Neural cell (in vitro differentiated cells): ENCODE data around the gene TAX1BP3. TPM values are rescaled to one million over a fixed set of nuclear protein-coding genes. Genes with fewer than 3 reads are reported as not detected.

Source experiments
- H2AFZ ChIP-seq: fragments of 200-600, 300-800 bp; sonication (generic), shearing (Covaris generic); 2 replicates; pipeline ENCODE4 v1.6.0; 2014; ENCODE audit warnings: low read depth, mild to moderate bottlenecking, antibody characterized with exemption, low read length, moderate library complexity
- H3F3A ChIP-seq: fragments of 200-600 bp; shearing (Covaris generic); 2 replicates; pipeline ENCODE4 v1.6.1; 2016; ENCODE audit warnings: mild to moderate bottlenecking, moderate library complexity, mixed read lengths, antibody characterized with exemption, low read length; ENCODE audit not compliant: insufficient read depth, poor library complexity, severe bottlenecking
- H3K27ac ChIP-seq: fragments of 200-600, 300-800 bp; sonication (generic), shearing (Covaris generic); 2 replicates; pipeline ENCODE4 v1.5.1; 2014; ENCODE audit warnings: mild to moderate bottlenecking, low read length, moderate library complexity
- H3K27me3 ChIP-seq: fragments of 300-800, 200-600 bp; sonication (generic), shearing (Covaris generic); 2 replicates; pipeline ENCODE4 v1.6.0; 2014; ENCODE audit warnings: mild to moderate bottlenecking, low read depth, low read length, moderate library complexity; ENCODE audit not compliant: insufficient read depth
- H3K36me3 ChIP-seq: fragments of 300-800, 200-600 bp; sonication (generic), shearing (Covaris generic); 2 replicates; pipeline ENCODE4 v1.5.1; 2014; ENCODE audit warnings: mild to moderate bottlenecking, antibody characterized with exemption, low read length, moderate library complexity; ENCODE audit not compliant: insufficient read depth
- H3K4me2 ChIP-seq: fragments of 300-800, 200-600 bp; sonication (generic), shearing (Covaris generic); 2 replicates; pipeline ENCODE4 v1.6.0; 2014; ENCODE audit warnings: mild to moderate bottlenecking, low read length
- H3K4me3 ChIP-seq: fragments of 300-800, 200-600 bp; sonication (generic), shearing (Covaris generic); 2 replicates; pipeline ENCODE4 v1.5.1; 2014; ENCODE audit warnings: mild to moderate bottlenecking, low read length, moderate library complexity
- H3K79me2 ChIP-seq: fragments of 200-600 bp; shearing (Covaris generic); replicated peaks from 2 replicates; pipeline ENCODE4 v1.6.0; 2014; ENCODE audit warnings: mild to moderate bottlenecking, low read length, moderate library complexity; ENCODE audit not compliant: insufficient read depth
- H3K9ac ChIP-seq: fragments of 300-800, 200-600 bp; sonication (generic), shearing (Covaris generic); 2 replicates; pipeline ENCODE4 v1.6.1; 2016; ENCODE audit warnings: mild to moderate bottlenecking, low read length, mixed read lengths
- H3K9me2 ChIP-seq: fragments of 200-600 bp; shearing (Covaris generic); 2 replicates; pipeline ENCODE4 v1.6.1; 2016; ENCODE audit warnings: mild to moderate bottlenecking, low read length, mixed read lengths; ENCODE audit not compliant: insufficient read depth
- H3K9me3 ChIP-seq: fragments of 200-600, 300-800 bp; sonication (generic), shearing (Covaris generic); 2 replicates; pipeline ENCODE4 v1.6.1; 2016; ENCODE audit warnings: mild to moderate bottlenecking, mixed run types, low read length, moderate library complexity, mixed read lengths
- H4K20me1 ChIP-seq: fragments of 200-600 bp; shearing (Covaris generic); 2 replicates; pipeline ENCODE4 v1.6.1; 2016; ENCODE audit warnings: mild to moderate bottlenecking, mixed run types; ENCODE audit not compliant: insufficient read depth
- EP300 ChIP-seq: fragments of 450-650 bp; conservative IDR thresholded peaks from 2 replicates; pipeline ENCODE4 v1.6.1; 2014; ENCODE audit warnings: antibody characterized with exemption, mild to moderate bottlenecking, moderate library complexity; ENCODE audit not compliant: poor library complexity, severe bottlenecking
- EZH2 ChIP-seq: fragments of 200-600, 300-800 bp; shearing (Covaris generic), sonication (generic); IDR thresholded peaks from 2 replicates; pipeline ENCODE4 v1.6.1; 2014; ENCODE audit warnings: antibody characterized with exemption, low read length, borderline replicate concordance, mild to moderate bottlenecking; ENCODE audit not compliant: insufficient read depth, poor library complexity, severe bottlenecking
- MXI1 ChIP-seq: fragments of 450-650 bp; conservative IDR thresholded peaks from 2 replicates; pipeline ENCODE4 v1.6.1; 2014; ENCODE audit warnings: antibody characterized with exemption, mild to moderate bottlenecking; ENCODE audit not compliant: poor library complexity, severe bottlenecking
- POLR2AphosphoS5 ChIP-seq: IDR thresholded peaks from 2 replicates; pipeline ENCODE4 v1.6.1; 2012
- RAD21 ChIP-seq: fragments of 450-650 bp; conservative IDR thresholded peaks from 2 replicates; pipeline ENCODE4 v1.6.1; 2014; ENCODE audit warnings: antibody characterized with exemption, mild to moderate bottlenecking, moderate library complexity
- REST ChIP-seq: IDR thresholded peaks from 2 replicates; pipeline ENCODE4 v1.6.1; 2012; ENCODE audit warnings: borderline replicate concordance
- SMC3 ChIP-seq: fragments of 450-650 bp; conservative IDR thresholded peaks from 2 replicates; pipeline ENCODE4 v1.6.1; 2014; ENCODE audit warnings: antibody characterized with exemption, mild to moderate bottlenecking, moderate library complexity; ENCODE audit not compliant: poor library complexity
- TAF1 ChIP-seq: IDR thresholded peaks from 2 replicates; pipeline ENCODE4 v1.6.1; 2012; ENCODE audit warnings: low read depth
- polyA plus RNA-seq: library from polyadenylated mRNA; depleted of rRNA; stranded (reverse); fragments of >200 nt; gene quantifications from 2 replicates; pipeline ENCODE4 v1.2.3, GENCODE V29; 2014
- TF ChIP-seq, protein P1 (sequence below): fragments of 450-650 bp; IDR thresholded peaks from 2 replicates; pipeline ENCODE4 v1.5.1; 2014; ENCODE audit warnings: antibody characterized with exemption, mild to moderate bottlenecking, moderate library complexity; ENCODE audit not compliant: poor library complexity, severe bottlenecking

Gene TAX1BP3
- polyA plus RNA-seq, 1 donor from 2014 or later = 79.2 TPM

GRCh38 chr17:3636154-3636907 is 32.0 kb downstream of the TAX1BP3 start, which contains the start of the genes CTNS and SHPK:
Gene CTNS, plus strand, starts transcription at chr17:3636760. Its CDS starts 3,447 bp downstream, at chr17:3640207.
Gene SHPK, minus strand, starts transcription at chr17:3636250. Its CDS starts 31 bp downstream, at chr17:3636219.
- Histone ChIP-seq H3K36me3 (no peaks in the 10 kb centered on the region), H3K9me2 (no peaks in the 10 kb centered on the region), H4K20me1 (no peaks in the 10 kb centered on the region), H3F3A (no peaks in the 10 kb centered on the region), H3K9ac (peak within 1 kb of the TSS; percentile 92), H3K27me3 (no peaks in the 10 kb centered on the region), H2AFZ (peak within 1 kb of the TSS; percentile 88), H3K4me2 (peak within 1 kb of the TSS; percentile 84), H3K79me2 (peaks cover 11% of the 10 kb centered on the region), H3K9me3 (no peaks in the 10 kb centered on the region), H3K4me3 (peak within 1 kb of the TSS; percentile 100), H3K27ac (peak within 1 kb of the TSS; percentile 96)
- TF ChIP-seq EZH2 (no peak), RAD21 (no peak), EP300 (peak; percentile 18), TAF1 (peak; percentile 77), MXI1 (peak; percentile 85), POLR2AphosphoS5 (peak; percentile 75)

DNA sequence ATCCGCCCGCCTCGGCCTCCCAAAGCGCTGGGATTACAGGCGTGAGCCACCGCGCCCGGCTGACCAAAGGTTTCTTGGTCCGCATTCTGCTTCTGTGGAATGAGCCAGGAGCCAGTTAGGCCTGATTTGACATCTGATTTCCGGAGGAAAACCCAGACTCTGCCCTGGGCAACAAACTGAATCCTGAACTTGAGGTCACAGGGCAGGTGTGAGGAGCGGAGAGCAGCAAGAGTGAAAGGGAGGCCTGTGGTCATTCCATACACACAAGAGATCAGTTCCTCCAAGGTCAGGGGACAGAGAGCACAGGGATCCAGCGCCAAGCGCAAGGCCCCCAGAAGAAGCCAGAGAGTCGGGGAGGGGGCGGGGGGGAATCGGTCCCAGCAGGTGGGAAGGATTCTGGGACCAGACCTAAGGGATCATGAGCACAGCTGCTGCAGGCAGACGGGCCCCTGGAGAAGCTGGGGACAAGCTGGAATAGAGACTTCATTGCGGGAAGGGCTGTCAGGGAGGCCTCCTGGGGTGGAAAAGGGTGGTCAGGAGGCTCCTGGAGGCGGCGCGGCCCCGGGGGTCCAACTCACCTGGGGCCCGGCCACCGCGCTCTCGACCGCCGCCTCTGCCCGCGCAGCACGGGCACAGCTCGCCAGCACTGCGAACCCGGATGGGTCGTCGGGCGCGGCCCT is 32.8 kb downstream of the TAX1BP3 start:
- no peaks in the 10 kb centered on the region for H3K9me3 ChIP-seq
- no peaks in the 10 kb centered on the region for H3F3A ChIP-seq
- H3K4me3 ChIP-seq = peak overlapping the region; percentile 100
- H3K36me3 ChIP-seq = no peaks in the 10 kb centered on the region
- no peaks in the 10 kb centered on the region for H3K27me3 ChIP-seq
- no peak for TF ChIP-seq TAF1
- TF ChIP-seq SMC3 = peak; percentile 25
- no peak for TF ChIP-seq EP300
- TF ChIP-seq, protein P1, sequence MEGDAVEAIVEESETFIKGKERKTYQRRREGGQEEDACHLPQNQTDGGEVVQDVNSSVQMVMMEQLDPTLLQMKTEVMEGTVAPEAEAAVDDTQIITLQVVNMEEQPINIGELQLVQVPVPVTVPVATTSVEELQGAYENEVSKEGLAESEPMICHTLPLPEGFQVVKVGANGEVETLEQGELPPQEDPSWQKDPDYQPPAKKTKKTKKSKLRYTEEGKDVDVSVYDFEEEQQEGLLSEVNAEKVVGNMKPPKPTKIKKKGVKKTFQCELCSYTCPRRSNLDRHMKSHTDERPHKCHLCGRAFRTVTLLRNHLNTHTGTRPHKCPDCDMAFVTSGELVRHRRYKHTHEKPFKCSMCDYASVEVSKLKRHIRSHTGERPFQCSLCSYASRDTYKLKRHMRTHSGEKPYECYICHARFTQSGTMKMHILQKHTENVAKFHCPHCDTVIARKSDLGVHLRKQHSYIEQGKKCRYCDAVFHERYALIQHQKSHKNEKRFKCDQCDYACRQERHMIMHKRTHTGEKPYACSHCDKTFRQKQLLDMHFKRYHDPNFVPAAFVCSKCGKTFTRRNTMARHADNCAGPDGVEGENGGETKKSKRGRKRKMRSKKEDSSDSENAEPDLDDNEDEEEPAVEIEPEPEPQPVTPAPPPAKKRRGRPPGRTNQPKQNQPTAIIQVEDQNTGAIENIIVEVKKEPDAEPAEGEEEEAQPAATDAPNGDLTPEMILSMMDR = peak; percentile 56
- H3K27ac ChIP-seq = peak overlapping the region; percentile 96
- H2AFZ ChIP-seq = peak overlapping the region; percentile 85
- peak overlapping the region; percentile 92 for H3K9ac ChIP-seq
- no peaks in the 10 kb centered on the region for H4K20me1 ChIP-seq
- H3K79me2 ChIP-seq = peaks cover 11% of the 10 kb centered on the region
- H3K9me2 ChIP-seq = no peaks in the 10 kb centered on the region
- peak overlapping the region; percentile 78 for H3K4me2 ChIP-seq

- TF ChIP-seq RAD21 (no peak), EZH2 (no peak), REST (no peak), EP300 (no peak), TAF1 (no peak), SMC3 (no peak), POLR2AphosphoS5 (no peak), MXI1 (no peak)
- TF ChIP-seq, protein P1 = no peak
- peaks cover 11% of the 10 kb centered on the region for H3K79me2 ChIP-seq
- H3F3A ChIP-seq = no peaks in the 10 kb centered on the region
- no peak overlapping the region for H3K9ac ChIP-seq
- H3K9me2 ChIP-seq = no peaks in the 10 kb centered on the region
- no peaks in the 10 kb centered on the region for H4K20me1 ChIP-seq
- H3K4me2 ChIP-seq = no peak overlapping the region
- no peaks in the 10 kb centered on the region for H3K36me3 ChIP-seq
- H3K9me3 ChIP-seq = no peaks in the 10 kb centered on the region
- no peaks in the 10 kb centered on the region for H3K27me3 ChIP-seq
- H3K27ac ChIP-seq = no peak overlapping the region
- no peak overlapping the region for H2AFZ ChIP-seq
- no peak overlapping the region for H3K4me3 ChIP-seq
Measured at GRCh38 chr17:3632287-3632686, 36.1 kb downstream of the TAX1BP3 start.
